GM19023 (cell line): ENCODE measurements around the gene GCHFR.

Experiments
- ATAC-seq: cut with Tn5 transposase; IDR thresholded peaks from one replicate; pipeline ENCODE4 v1.9.1; 2021; ENCODE audit warnings: mild to moderate bottlenecking, moderate library complexity; ENCODE audit not compliant: unreplicated experiment

GCHFR gene

GRCh38 chr15:40763801-40764628 lies at the start of gene GCHFR:
TSS of gene GCHFR (plus strand) at chr15:40764068. CDS start at chr15:40764181, 113 bp downstream.
- peak; percentile 49 for ATAC-seq

GRCh38 chr15:40714144-40714543 lies 49.7 kb upstream of the GCHFR start:
- no peak for ATAC-seq

DNA sequence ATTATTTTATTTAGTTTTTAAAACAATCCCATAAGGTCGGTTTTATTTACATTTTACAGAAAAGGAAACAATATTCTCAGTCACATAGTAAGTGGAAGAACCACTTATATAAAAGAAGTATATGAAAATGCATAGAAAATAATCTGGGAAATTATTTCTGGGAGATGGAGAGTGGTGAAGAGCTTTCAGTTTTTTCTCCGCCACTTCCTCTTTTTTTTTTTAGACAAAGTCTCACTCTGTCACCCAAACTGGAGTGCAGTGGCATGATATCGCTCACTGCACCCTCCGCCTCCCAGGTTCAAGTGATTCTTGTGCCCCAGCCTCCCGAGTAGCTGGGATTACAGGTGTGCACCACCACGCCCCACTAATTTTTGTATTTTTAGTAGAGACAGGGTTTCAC lies 47.7 kb upstream of the GCHFR start:
- no peak for ATAC-seq

GRCh38 chr15:40721701-40722100 lies 42.2 kb upstream of the GCHFR start:
- no peak for ATAC-seq

GRCh38 chr15:40722354-40722753 lies 41.5 kb upstream of the GCHFR start:
- ATAC-seq = no peak

DNA sequence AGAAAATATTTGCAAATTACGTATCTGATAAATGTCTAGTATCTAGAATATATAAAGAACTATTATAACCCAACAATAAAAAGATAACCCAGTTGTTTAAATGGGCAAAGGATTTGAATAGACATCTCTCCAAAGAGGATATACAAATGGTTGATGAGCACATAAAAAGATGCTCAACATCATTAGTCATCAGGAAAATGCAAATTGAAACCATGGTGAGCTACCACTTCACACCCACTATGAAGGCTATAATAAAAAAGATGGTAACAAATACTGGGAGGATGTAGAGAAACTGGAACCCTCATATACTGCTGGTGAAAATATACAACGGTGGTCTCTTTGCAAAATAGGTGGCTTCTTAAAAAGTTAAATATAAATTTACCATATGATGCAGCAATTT lies 40.9 kb upstream of the GCHFR start:
- ATAC-seq = no peak

- ATAC-seq = no peak
These were observed 39.9 kb upstream of the GCHFR start for GRCh38 chr15:40723919-40724318.

DNA sequence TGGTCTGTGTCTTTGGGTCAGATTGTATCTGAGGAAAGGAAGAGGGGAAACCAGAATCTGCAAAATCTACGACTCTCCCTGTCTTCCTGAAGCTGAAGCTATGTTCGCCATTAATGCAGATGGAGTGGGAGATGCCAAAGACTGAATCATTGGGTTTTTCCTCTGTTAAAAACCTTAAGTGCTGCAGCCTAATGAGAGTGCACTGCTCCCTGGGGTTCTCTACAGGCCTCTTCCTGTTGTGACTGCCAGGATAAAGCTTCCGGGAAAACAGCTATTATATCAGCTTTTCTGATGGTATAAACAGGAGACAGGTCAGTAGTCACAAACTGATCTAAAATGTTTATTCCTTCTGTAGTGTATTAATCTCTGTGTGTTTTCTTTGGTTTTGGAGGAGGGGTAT lies 32.8 kb upstream of the GCHFR start:
- ATAC-seq = no peak

GRCh38 chr15:40736575-40736974 lies 27.3 kb upstream of the GCHFR start:
- no peak for ATAC-seq

DNA sequence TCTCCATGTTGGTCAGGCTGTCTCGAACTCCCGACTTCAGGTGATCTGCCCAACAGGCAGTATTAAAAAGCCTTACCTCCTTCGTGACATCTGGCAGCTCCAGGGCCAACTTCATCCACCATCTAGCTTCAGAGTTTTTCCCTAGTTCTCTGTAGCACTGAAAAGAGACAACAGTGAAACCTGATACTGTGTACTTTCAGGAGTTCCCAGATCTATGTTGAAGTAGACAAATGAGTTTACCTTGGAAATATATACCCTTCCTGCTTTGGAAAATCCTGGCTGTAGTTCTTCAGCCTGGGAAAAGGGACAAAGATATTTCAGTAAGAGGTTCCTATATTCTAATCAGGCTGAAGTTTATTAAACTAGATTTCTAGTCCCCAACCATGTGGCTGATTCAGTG lies 26.8 kb upstream of the GCHFR start:
- no peak for ATAC-seq

- ATAC-seq = no peak
These were observed 24.8 kb upstream of the GCHFR start for GRCh38 chr15:40739047-40739446.

- ATAC-seq = no peak
These were observed 24.0 kb upstream of the GCHFR start for GRCh38 chr15:40739854-40740253.

DNA sequence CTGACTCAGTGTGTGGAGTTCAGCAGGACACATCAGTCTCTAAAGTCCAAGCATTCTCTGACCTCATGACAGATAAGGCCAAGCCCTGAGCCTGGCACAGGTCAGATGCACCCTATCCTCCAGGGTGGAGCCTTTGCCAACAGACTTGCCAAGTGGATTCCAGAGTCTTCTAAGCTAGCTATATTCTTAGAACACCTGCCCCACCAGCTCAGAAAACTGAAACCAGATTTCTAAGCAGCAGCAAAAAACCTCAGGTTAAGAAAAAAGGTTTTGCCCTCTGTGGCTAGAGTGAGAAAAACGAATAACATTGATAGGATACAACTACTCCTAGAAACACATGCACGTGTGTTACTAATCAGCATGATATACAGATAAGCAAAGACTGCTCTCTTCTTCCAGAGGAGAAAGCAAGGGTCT lies 20.4 kb upstream of the GCHFR start:
- no peak for ATAC-seq

- no peak for ATAC-seq
These were observed 19.7 kb upstream of the GCHFR start for GRCh38 chr15:40743921-40744814.

- no peak for ATAC-seq
These were observed 19.1 kb upstream of the GCHFR start for GRCh38 chr15:40744815-40745152.

GRCh38 chr15:40746916-40747418 lies 16.9 kb upstream of the GCHFR start:
- ATAC-seq = no peak

GRCh38 chr15:40747685-40748631 lies 15.9 kb upstream of the GCHFR start:
- no peak for ATAC-seq

DNA sequence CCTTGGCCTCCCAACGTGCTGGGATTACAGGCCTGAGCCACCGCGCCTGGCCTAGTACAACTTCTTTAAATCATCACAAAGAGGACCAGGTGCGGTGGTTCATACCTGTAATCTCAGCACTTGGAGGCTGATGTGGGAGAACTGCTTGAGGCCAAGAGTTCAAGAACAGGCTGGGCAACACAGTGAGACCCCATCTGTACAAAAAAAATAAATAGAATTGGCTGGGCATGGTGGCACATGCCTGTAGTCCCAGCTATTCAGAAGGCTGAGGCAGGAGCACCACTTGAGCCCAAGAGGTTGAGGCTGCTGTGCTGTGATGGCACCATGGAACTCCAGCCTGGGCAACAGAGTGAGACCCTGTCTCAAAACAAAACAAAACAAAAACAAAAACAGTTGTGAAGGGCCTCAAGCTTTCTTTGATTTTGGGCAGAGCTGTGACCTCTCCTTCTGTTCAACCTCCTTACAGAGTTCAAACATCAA lies 14.7 kb upstream of the GCHFR start:
- no peak for ATAC-seq

- no peak for ATAC-seq
These were observed 13.0 kb upstream of the GCHFR start for GRCh38 chr15:40750885-40751284.

GRCh38 chr15:40751745-40752144 lies 12.1 kb upstream of the GCHFR start:
- ATAC-seq = no peak

DNA sequence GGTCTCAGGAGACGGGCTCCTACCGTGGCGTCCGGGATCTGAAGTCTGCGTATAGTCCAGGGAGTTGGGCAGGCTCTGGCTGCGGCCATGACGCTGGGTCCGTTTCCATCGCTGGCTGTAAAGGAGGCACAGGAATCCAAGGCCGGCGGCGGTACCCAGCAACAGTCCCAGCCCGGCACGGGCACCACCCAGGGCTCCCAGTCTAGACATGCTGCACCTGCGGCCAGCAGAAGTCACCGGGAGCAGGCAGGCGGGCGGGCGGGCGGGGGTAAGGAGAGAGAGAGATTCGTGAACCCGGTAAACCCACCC lies 9.3 kb upstream of the GCHFR start:
- peak; percentile 15 for ATAC-seq
